Kasumi-1 (cell line): ENCODE data around the gene CAPN7.

Source experiments
- DNase-seq, 2 experiments: peaks; one replicate each; lab custom pipeline; 2025; lab: John Stamatoyannopoulos, UW

The CAPN7 gene

GRCh38 chr3:15298504-15298903, 92.5 kb downstream of the CAPN7 start:
- no peak for DNase-seq

- no peak for DNase-seq
These were observed 93.0 kb downstream of the CAPN7 start for GRCh38 chr3:15299036-15299435.

- DNase-seq = no peak
These were observed 94.5 kb downstream of the CAPN7 start for GRCh38 chr3:15300323-15301078.

GRCh38 chr3:15301761-15302160, 95.7 kb downstream of the CAPN7 start:
- DNase-seq = no peak
